Anterior cingulate cortex (tissue), 58 donors: Measurements from ENCODE around the gene RBBP5.
A peak's percentile ranks its signal among the peaks of the same experiment; 100 is the strongest.

Source experiments
- DNase-seq, 58 donors: peaks; one replicate each; lab custom pipeline; 2025; lab: John Stamatoyannopoulos, UW

The RBBP5 gene

DNA sequence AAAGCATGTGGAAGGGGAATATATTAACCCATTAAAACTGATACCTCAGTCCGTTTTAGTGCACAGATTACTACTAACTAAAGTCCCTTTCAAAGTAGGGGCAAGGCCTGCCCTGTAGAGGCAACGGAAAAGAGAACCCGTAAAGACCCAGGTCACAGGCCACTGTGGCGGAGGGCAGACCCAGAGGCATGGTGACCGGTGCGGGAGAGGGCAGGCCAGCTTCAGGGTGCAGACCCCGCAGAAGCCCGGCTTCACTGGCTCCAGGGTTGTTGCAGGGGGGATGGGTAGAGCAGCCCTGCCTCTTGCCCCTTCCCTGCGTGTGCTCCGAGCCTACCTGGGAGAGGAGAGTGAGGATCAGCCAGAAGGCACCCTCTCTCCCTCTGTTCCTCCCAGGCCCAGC lies 61.0 kb downstream of the RBBP5 start:
- DNase-seq: no peak

DNA sequence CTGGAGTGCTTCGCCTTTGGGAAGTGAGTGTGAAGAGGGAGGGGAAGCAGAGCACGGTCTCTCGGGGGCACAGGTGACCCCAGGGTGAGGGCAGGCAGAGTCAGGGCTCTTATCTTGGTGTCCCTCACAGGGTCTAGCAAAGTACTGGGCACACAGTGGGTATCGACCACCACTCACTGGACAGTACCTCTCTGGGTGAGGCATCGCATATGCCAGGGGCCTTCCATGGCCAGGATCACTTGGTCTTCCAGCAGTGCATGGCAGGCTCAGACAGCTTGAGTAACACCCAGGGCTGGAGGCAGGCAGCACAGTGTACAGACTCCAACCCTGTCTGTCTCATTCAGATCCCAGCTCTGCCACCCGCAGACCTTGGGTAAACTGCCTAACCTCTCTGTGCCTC lies 62.1 kb downstream of the RBBP5 start:
- no peak for DNase-seq

DNA sequence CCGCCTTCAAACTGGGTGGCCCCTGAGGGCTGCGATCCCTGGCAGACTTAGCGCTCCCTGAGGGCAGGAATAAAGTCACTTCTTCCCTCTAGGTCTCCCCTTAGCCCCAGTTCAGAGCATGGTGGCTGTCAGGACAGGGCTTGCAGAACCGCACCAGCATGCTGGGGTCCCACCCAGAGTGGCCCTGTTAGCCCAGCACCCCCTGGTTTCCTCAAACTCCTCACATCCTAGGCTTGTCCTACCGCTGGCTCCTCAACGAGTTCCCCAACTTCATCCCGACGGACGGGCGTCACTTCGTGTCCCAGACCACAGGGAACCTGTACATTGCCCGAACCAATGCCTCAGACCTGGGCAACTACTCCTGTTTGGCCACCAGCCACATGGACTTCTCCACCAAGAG lies 62.9 kb downstream of the RBBP5 start:
- no peak for DNase-seq

DNA sequence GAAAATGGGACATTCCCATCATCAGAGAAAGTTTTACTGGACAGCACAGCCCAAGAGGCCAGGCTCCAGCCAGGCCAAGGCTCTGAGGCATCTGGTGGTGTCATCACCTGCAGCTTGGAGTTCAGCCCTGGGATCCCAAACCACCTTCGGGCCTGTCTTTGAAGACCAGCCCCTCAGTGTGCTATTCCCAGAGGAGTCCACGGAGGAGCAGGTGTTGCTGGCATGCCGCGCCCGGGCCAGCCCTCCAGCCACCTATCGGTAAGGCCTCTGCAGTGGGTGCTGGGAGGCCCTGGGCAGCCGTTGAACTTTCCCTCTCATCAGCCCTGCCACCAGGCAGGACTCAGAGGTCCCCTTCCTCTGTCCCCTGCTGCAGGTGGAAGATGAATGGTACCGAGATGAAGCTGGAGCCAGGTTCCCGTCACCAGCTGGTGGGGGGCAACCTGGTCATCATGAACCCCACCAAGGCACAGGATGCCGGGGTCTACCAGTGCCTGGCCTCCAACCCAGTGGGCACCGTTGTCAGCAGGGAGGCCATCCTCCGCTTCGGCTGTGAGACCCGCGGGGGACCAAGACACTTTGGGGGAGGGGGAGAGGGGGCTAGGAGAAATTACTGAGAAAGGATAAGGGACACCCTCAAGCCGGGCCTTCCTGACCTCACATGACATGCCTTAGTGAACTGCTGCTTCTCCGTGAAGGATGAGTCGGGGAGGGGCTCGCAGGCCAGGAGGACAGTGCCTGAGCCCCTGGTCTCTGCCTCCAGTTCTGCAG lies 63.8 kb downstream of the RBBP5 start:
- DNase-seq: no peak

DNA sequence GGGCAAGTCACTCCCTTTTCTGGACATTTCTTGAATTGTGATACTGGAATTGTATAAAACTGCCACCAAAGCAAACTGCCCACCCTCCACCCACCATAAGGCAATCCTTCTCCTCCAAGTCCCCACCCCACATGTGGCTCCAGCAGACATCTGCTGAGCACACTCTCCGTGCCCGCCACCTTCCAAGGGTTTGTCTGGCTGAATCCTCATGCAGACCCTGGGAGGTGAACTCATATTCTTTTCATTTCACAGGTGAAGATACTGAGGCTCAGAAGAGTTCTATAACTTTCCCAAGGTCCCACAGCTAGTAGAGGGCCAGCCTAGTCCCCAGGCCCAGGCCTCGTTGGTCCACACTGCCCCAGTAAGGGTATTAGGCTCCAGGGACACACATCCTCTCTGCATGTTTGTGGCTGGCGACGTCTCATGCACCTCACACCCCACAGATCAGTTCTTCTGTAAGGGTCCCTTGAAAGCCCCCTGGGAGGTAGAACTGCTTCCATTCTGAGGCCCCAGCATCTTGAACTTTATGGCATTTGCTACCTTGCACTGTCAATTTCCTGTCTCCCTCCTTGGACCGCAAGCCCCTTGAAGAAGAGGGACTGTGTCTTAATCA lies 64.7 kb downstream of the RBBP5 start:
- DNase-seq: no peak

DNA sequence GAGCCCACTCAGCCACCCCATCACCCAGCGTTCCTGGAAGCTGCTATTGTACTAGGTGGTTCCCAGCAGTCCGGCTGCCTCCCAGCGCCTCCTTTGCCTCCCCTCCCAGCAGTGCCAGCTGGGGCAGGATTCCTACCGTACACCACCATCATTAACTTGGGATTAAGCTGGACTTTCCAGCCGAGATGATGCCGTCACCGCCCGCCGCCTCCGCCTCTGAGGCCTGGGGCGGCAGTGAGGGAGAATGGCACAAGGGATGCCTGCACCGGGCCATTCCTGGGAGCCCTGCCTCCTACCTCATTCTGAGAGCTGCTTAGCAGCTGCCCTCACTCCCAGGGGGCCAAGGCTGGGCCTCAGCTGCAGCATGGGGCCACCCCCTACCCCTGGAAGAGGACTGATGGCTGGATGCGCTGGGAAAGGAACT lies 65.6 kb downstream of the RBBP5 start:
- DNase-seq: peak in 1 of 58 donors; percentile 19

DNA sequence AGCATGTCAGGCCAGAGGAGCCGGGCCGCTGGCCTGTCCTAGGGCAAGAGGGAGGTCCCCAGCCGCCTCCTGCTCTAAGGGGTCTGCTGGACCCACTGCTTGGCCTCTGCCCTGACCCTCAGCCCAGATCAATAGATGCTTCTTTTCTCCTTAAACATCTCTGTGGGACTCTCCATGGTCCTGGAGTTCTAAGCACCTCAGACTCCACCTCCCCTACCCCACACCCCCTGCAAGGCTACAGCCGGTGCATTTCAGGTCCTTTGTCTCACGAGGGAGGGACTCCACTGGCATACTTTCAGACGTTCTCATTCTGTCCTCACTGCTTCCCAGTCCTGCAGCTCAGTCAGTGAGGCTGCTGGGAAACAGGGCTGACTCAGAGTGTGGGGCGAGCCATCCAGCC lies 67.8 kb downstream of the RBBP5 start:
- DNase-seq: peak in 1 of 58 donors; percentile 14

DNA sequence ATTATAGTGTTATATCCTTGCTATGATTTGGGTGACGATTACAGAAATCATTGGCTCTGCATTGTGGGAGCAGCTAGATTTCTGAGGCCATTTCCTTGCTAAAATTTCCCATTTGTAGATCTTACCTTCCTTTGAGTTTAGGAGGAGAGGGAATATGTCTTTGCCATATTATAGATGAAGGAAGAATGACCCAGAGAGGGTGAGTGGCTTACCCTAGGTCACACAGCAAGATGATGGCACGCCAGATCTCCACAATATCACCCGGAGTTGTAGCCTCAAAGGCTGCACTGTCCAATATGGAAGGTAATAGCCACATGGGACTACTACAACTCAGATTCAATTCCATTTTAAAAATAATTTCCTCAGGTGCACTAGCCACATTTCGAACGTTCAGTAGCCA lies 68.5 kb downstream of the RBBP5 start:
- DNase-seq: no peak

DNA sequence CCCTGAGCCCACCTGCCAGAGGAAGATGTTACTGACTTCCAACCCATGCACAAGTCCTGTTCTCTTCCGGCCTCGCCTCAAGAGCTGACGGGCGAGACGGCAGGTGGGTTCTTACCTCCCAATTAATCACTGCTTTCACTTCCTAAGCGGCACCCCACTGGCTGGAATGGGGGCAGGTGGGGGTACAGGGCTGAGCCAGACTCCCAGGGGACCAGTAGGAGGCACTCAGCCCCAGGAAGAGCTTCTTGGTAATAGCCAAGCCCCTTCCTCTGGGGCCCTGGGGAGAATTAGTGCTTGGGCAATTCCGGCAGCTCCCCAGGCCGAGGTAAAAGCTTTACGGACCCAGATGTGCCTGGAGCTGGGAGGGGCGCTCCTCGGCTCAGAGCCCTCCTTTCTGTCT lies 69.1 kb downstream of the RBBP5 start:
- DNase-seq: no peak

DNA sequence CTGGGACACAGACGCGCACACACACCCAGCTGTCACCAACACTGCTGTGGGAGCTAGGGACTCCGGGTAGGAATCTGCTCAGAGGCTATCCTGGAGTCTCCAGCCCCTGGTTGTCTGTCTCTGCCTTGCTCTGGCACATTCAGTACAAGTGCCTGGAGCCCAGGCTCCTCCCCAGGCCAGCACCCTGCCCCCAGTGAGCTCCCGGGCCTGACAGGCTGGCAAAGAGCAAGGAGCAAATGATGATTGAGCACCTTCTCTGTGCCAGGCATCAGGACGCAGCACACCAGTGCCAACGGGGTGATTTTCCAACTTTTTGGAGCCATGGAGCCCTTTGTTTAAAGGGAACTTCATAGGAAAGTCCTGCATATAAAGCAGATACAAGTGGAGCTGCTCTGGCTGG lies 72.3 kb downstream of the RBBP5 start:
- peak in 33 of 58 donors; percentile 16 to 79 (median 42) for DNase-seq

DNA sequence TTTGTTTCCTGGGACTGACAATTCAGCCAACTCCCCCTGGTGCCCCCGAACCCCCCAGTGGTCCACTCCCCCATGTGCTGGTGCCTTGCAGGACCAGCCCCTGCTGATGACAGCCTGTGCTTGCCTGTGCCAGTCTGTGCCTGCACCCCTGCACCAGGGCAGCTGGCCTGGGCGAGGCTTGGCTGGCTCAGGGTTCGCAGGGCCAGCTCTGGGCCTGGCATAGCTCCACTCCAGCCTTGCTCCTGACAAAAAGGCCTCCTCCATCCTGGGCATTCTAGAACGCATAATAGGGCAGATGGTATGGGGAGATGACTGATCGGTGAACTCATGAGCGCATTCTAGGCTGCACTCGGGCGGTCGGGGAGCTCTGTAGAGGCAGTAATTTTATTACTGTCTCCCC lies 73.4 kb downstream of the RBBP5 start:
- peak in 55 of 58 donors; percentile 8 to 96 (median 82) for DNase-seq

DNA sequence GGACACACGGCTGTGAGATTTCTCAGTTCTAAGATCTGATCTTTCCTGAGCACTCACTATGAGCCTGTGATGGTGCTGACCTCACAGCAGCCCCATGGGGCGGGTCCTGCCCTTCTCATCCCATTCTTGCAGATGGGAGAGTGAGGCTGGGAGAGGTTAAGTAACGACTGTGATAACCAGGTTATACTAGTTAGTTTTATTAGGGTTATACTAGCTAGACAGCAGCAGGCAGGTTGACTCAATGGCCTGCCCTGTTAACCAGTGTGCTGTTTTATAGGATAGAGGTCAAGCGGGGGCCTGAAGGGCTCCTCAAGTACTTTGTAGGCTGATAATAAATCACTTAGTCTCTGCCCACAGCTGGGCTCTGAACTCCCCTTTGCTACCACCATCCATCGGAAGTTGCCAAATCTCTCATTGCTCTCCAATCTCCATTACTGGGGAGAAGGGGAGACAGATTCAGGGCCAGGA lies 74.0 kb downstream of the RBBP5 start:
- peak in 18 of 58 donors; percentile 17 to 80 (median 60) for DNase-seq

DNA sequence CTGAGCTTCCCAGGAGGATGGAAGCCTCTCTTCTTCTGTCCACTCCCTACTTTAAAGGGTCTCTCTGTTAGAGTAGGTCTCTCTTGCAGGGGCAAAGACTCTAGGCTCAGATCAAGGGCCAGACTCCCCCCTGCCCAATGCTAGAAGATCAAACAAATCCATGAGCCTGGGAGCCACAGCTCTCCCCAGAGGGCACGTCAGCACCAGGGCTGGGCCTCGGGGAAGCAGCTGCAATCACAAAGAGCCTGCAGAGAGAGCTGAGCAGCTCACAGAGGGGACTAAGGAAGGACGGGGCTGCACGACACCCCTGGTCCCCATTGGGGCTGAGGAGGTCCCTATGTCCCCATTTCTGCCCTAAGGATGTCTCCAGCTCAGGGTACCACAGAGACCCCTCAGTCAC lies 74.9 kb downstream of the RBBP5 start:
- peak in 45 of 58 donors; percentile 8 to 79 (median 54) for DNase-seq

DNA sequence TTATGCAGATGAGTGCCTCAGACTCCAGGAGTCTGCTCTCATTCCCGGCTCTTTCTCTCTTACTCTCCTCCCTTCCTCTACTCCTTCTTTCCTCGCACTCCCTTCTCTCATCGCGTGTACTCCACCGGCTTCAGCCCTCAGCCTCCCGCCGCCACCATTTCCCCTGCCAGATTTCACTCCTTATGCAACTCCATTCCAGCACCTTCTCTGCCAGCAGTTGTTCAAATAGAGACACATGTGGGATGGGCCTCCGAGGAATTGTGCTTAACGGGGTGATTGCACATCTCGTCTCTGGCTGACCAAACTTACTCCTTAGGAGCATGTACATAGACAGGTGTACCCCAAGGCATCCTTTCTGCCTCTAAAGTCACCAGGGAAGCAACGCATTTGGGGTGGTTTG lies 76.6 kb downstream of the RBBP5 start:
- peak in 8 of 58 donors; percentile 15 to 35 (median 28) for DNase-seq

DNA sequence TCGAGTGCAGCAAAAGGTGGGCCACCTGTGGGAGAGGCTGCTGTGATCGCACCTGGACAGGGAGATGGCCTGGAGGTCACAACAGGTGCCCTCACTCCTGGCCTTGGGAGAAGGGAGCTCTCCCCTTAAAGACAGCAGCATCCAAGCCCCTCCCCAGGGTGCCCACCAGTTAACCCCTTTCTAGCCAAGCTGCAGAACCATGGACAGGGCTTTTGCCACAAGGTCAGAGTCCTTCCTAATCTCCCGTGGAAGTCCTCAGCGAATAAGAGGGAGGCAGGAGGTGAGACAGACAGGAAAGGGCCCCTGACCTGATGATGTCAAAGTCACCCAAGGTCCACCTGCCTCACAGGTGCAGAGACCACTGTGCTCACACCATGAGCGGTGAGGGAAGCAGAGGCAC lies 77.0 kb downstream of the RBBP5 start:
- no peak for DNase-seq

DNA sequence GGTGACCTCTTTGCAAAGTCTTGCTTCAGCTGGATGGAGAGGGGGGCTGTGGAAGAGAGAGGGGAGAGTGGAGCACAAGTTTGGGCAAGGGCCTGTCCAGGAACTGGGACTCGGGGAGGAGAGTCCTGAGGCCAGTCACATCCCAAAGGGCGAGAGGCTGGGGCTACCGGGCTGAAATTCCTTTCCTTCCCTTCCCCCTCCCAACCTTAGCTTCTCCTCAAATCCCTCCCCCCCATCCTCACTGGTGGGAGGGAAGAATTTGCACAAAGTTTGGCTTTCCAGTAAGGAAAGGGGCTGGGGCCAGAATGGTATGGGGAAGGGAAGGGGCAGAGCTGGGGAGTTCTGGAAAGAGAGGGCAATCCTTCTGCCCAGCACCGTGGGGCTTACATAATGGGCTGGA lies 77.9 kb downstream of the RBBP5 start:
- no peak for DNase-seq

DNA sequence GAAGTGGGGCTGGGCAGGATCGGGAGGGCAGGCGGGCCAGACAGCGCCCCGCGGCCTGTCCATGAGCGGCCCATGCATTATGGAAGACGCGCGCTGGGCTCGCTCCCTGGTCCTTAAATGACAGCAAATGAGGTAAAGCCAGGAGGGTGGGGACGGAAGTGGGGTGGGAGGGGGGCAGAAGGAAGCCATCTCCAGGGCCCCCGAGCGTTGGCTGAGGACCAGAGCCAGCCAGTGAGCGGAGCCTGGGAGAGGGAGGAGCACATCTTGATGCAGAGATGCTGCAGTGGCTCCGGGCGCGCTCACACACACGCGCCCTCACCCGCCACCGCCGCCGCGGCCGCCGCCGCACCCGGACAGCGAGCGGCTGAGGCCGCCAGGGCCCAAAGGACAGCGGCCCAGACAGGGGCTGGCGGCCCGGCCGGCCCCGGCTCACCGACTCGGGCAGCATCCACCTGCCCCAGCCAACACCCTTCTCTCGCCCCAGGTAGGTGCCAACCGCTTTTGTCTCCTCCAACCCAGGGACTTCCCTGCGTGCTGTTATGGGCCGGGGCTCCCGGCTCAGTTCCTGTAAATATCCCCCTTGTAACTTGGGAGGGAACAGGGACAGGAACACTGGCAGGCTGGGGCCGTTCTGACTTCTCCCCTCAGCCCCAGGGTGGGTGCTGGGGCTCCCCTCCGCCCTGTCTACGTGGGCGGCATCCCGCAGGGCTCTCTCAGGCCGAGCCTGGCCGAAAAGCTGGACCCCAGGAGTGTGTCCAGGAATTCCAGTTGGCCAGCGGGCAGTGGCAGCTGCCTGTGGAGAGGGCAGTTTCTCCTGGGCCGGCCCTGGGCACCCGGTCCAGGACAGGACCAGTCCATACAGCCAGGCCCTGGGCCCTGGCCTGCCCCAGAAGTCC lies 78.6 kb downstream of the RBBP5 start, which contains the start of gene CNTN2:
Gene CNTN2 (plus strand): TSS at position 302 of the 896 bp plus-strand sequence. CDS start 9,974 bp downstream, outside the sequence.
- peak in 55 of 58 donors; percentile 13 to 93 (median 81) for DNase-seq

DNA sequence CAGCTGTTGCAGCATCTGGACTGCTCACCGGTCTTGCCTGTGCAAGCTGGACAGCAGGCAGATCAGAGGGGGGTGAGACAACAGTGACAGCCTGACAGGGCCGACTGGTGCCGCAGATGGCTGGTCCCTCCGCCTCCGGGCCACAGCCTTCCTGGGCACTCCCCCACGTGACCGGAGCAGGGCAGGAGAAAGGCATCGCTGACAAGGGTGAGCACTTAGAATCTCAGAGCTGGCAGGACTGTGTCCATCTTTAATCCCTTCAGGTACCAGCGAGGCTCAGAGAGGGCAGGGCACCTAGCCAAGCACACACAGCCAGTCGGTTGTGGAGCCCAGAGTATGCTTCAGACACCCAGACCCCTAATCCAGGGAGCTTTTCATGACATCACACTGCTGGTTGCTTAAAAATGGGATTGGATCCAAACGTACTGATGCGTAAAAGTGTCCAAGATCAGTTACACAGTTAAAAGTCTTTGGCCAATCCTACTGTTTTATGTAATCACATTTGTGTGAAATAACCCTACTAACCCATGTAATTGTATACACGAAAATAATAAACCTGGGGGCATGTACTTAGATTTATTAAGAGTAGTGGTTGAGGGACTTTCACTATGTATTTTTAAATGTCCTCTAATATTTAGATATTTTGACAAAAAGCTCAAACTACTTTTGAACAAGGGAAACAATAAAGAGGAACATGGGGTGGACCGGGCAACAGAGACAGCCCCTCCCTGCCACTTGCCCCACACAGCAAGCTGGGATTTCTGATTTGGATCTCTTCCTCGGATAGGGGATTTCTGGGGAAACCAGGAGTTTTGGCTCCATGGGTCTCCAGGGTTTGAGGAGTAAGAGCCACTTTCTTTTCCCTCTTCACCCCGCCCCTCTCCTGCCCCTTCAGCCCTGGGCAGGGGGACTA lies 79.5 kb downstream of the RBBP5 start:
- peak in 35 of 58 donors; percentile 5 to 80 (median 52) for DNase-seq

DNA sequence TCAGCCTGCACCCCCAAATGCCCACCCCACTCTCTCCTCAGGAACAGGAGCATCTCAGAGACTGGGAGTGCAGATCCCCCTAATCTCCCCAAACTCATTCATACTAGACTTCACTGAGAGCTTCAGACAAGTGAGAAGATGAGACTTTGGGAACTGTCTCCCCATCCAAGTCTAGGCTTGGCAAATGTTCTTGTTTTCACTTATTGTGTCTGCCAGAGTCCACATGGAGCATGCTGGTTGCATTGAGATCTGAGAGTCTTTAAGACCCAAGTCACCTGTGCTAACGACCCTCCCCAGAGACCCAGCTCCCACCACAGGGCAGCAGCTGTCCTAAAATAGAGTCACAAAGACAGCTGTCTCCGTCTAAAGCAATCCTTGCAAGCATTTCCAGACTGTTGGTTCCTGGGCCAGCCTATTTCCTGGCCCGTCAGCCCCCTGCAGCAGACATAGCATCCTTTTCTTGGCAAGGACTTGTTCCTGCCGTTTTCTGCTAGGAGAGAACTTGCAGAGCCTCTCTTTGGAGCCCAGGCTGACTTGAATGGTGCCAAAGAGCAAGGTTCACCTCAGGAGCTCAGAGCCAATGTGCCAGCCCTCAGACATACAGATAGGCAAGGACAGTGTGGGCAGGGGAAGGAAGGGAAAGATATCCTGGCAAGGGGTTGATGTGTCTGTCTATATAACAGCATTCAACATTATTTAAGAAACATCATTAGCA lies 80.6 kb downstream of the RBBP5 start:
- DNase-seq: peak in 1 of 58 donors; percentile 29
